ENCODE results near the gene CLMN. TPM values are rescaled to one million over a fixed set of nuclear protein-coding genes. Genes with fewer than 3 reads are reported as not detected.

The CLMN gene
- total and polyA plus RNA-seq, 10 of the 15 experiments (the other 5 are each of a cell fraction or from before 2014, with no cell fraction given): 7.8 to 49.3 (median 18.5) TPM

DNA sequence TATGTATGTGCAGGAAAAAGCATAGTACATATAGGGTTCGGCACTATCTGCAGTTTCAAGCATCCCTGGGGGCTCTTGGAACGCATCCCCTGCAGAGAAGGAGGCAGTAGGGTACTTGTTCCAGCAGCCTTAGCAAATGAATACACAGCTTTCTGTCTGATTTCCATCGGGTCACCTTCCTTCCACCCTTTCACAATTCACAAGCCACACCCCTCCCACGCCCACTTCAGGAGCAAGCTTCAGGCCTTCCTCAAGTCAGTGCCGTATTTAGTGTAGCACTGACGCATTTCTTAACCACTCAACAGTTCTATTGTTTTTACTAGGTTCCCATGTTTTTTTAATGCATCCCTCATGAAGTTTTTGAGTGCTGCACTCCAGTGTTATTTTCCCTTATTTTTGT is 64.2 kb downstream of the CLMN start (continued):
- TF ChIP-seq CREM (IDR thresholded peaks at IDR 0.05; ENCODE audit: low read depth) (peak; percentile 9; the same call in 1 of the 2 replicates), YY1 (IDR thresholded peaks at IDR 0.05; ENCODE audit: low read depth, low read length) (peak; percentile 22; the same call in 1 of the 2 replicates), SUZ12 (IDR thresholded peaks at IDR 0.05; ENCODE audit: unreplicated experiment) (no peak), ZSCAN29 (IDR thresholded peaks at IDR 0.05) (no peak), BACH1 (IDR thresholded peaks at IDR 0.05; ENCODE audit: borderline replicate concordance) (no peak), ETV6 (conservative IDR thresholded peaks at IDR 0.05 in 1 of 2, IDR thresholded peaks at IDR 0.05 in 1 of 2; ENCODE audit: borderline replicate concordance in 1 of 2, low read depth in 1 of 2) (0 out of 4 replicates have a peak, but pooled peaks of 1 of the 2 experiments have one; percentile 11), SREBF2 (IDR thresholded peaks at IDR 0.05; ENCODE audit: low read length) (no peak), E2F4 (IDR thresholded peaks at IDR 0.05; ENCODE audit: low read depth, low read length) (no peak), EGR1 (IDR thresholded peaks at IDR 0.05; ENCODE audit: borderline replicate concordance in 1 of 2, low read depth in 2 of 2, low read length in 2 of 2) (peak in 1 of 2 experiments; percentile 34; a peak in 1 of 3 replicates), SMARCA5 (IDR thresholded peaks at IDR 0.05) (no peak)

GRCh38 chr14:95255013-95255412 is 64.7 kb downstream of the CLMN start:
- Histone ChIP-seq H3K9ac (ENCODE audit: control insufficient read depth, insufficient read depth, low read length) (no peak overlapping the region), H4K20me1 (ENCODE audit: control insufficient read depth, insufficient read depth) (no peaks in the 10 kb centered on the region), H3K27ac (ENCODE audit: control insufficient read depth, insufficient read depth) (no peak overlapping the region), H3K4me2 (ENCODE audit: control insufficient read depth, insufficient read depth) (peak overlapping the region; percentile 75), H3K4me3 (no peak overlapping the region), H3K9me3 (replicated peaks; ENCODE audit: control insufficient read depth, insufficient read depth, low read length) (no peaks in the 10 kb centered on the region), H3K36me3 (ENCODE audit: control insufficient read depth in 2 of 2, insufficient read depth in 2 of 2, low read length in 1 of 2) (no peaks in the 10 kb centered on the region), H3K27me3 (replicated peaks in 1 of 2; ENCODE audit: control insufficient read depth in 2 of 2, insufficient read depth in 2 of 2, low read length in 1 of 2) (no peaks in the 10 kb centered on the region), H3K4me1 (ENCODE audit: control insufficient read depth, insufficient read depth, low read length) (peaks cover 39% of the 10 kb centered on the region), H2AFZ (ENCODE audit: control insufficient read depth, low read depth, low read length) (no peak overlapping the region), H3K79me2 (ENCODE audit: control insufficient read depth, insufficient read depth, low read length) (no peaks in the 10 kb centered on the region)
- POLR2A ChIA-PET: no interaction called here
- FAIRE-seq (no peak), DNase-seq (ENCODE audit: low read depth, low spot score) (no peak), ATAC-seq (peak; percentile 76)
- BruUV-seq (replicated peaks): no TSS peak
- intact Hi-C loops (cut with micrococcal nuclease; ENCODE audit: unreplicated experiment): no loop called here
- in situ Hi-C loops (cut with MboI): no loop called here
- CTCF ChIA-PET: interaction anchor here (0.6 to 1.0 kb wide), 3 partner anchors 22 to 112 kb away, joined by 3 read pairs; no protein-coding TSS in a partner anchor
- 96% methylated on average over 4 of the region's 4 CpGs for WGBS (ENCODE audit: insufficient coverage, insufficient replicate concordance, low lambda C conversion rate, missing lambda C conversion rate)
- RAD21 ChIA-PET (ENCODE audit: unreplicated experiment): interaction anchor here (1.1 kb wide), 1 partner anchor 11 kb away, joined by 4 read pairs; no protein-coding TSS in a partner anchor
- SMC1A ChIA-PET (ENCODE audit: uncharacterized antibody, unreplicated experiment): interaction anchor here (1.2 to 2.1 kb wide), 4 partner anchors 9 to 37 kb away, joined by 4 to 8 read pairs (median 6); no protein-coding TSS in a partner anchor
- TF ChIP-seq HDAC2 (IDR thresholded peaks at IDR 0.05) (no peak), BACH1 (IDR thresholded peaks at IDR 0.05; ENCODE audit: borderline replicate concordance) (no peak), SREBF1 (IDR thresholded peaks at IDR 0.05; ENCODE audit: low read length) (no peak), SMAD1 (IDR thresholded peaks at IDR 0.05; ENCODE audit: low read depth, partially characterized antibody) (no peak), PAX5 (IDR thresholded peaks at IDR 0.05; ENCODE audit: borderline replicate concordance, low read depth, low read length) (no peak), SRF (IDR thresholded peaks at IDR 0.05; ENCODE audit: low read depth in 2 of 2, low read length in 2 of 2) (no peak), BCLAF1 (IDR thresholded peaks at IDR 0.05) (no peak), SP1 (IDR thresholded peaks at IDR 0.05; ENCODE audit: low read depth, low read length) (no peak), CHD1 (IDR thresholded peaks at IDR 0.05; ENCODE audit: low read depth, low read length) (no peak), CREM (IDR thresholded peaks at IDR 0.05; ENCODE audit: low read depth) (peak; percentile 55; the same call in 1 of the 2 replicates), RUNX3 (IDR thresholded peaks at IDR 0.05; ENCODE audit: low read length) (peak; percentile 41; the same call in 1 of the 2 replicates), ZNF274 (IDR thresholded peaks at IDR 0.05; ENCODE audit: insufficient read depth, insufficient read length) (no peak), E2F4 (IDR thresholded peaks at IDR 0.05; ENCODE audit: low read depth, low read length) (no peak)

Measured in GM12878 (cell line).